ENCODE results near the gene DNAH14. TPM values are rescaled to one million over a fixed set of nuclear protein-coding genes. Genes with fewer than 3 reads are reported as not detected.

DNAH14 gene
- total and polyA plus RNA-seq, 9 of the 15 experiments (the other 6 are each of a cell fraction or from before 2014, with no cell fraction given), result 58.4 to 142 (median 98.4) TPM

DNA sequence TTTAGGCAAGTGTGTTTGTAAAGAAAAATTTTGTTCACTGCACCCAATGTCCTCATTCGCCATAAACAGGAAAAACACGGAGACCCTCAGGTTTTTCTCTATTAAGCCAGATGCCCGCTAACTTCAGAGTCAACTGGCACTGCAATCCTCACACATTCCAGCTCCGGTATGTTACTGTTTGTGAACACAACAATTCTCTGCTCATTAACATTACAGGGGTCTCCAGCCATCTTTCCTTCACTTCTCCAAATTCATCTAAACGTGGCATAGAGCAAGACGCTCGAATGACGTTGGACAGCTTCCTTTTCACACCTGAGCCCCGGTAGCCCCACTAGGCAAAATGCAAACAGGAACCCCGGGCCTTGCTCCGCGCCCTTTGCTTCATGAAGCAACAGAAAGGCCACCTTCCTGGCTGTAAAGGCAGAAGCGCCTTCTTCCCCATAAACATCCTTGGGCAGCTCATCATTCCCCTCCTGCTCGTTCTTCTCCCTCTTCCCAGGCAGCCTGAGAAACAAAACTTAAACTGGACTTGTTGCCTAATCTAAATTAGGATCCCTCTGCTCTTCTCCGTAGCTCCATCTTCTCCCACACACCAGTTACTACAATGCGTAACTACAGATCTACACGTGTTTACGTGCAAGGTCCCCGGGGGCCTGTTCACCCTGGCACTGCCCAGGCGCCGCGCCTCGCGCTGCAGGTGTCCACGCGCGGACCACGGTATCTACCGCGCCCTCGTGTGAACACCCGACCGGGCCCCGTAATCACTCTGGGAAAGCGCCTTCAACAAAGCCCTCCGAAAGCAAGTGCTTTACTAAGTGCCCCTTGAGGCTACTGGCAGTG is 497.1 kb downstream of the DNAH14 start (continued):
- TF ChIP-seq, protein P1, sequence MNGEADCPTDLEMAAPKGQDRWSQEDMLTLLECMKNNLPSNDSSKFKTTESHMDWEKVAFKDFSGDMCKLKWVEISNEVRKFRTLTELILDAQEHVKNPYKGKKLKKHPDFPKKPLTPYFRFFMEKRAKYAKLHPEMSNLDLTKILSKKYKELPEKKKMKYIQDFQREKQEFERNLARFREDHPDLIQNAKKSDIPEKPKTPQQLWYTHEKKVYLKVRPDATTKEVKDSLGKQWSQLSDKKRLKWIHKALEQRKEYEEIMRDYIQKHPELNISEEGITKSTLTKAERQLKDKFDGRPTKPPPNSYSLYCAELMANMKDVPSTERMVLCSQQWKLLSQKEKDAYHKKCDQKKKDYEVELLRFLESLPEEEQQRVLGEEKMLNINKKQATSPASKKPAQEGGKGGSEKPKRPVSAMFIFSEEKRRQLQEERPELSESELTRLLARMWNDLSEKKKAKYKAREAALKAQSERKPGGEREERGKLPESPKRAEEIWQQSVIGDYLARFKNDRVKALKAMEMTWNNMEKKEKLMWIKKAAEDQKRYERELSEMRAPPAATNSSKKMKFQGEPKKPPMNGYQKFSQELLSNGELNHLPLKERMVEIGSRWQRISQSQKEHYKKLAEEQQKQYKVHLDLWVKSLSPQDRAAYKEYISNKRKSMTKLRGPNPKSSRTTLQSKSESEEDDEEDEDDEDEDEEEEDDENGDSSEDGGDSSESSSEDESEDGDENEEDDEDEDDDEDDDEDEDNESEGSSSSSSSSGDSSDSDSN (IDR thresholded peaks at IDR 0.05; ENCODE audit: borderline replicate concordance in 1 of 2, low read depth in 2 of 2, low read length in 2 of 2), result 0 out of 4 replicates have a peak, but pooled peaks of 1 of the 2 experiments have one; percentile 38
- TF ChIP-seq ZNF444 (CRISPR knock-in tag; IDR thresholded peaks at IDR 0.05) (no peak), PTTG1 (tag; IDR thresholded peaks at IDR 0.05; ENCODE audit: low read depth) (no peak), RUNX1 (IDR thresholded peaks at IDR 0.05; ENCODE audit: low read depth) (0 out of 2 replicates have a peak, but pooled peaks have one; percentile 23), HDAC2 (IDR thresholded peaks at IDR 0.05) (0 out of 2 replicates have a peak, but pooled peaks have one; percentile 58), HEY1 (CRISPR knock-in tag; IDR thresholded peaks at IDR 0.05; ENCODE audit: borderline replicate concordance) (no peak), POLR2G (IDR thresholded peaks at IDR 0.05; ENCODE audit: low read depth, low read length) (no peak)
- TF ChIP-seq, protein P2, sequence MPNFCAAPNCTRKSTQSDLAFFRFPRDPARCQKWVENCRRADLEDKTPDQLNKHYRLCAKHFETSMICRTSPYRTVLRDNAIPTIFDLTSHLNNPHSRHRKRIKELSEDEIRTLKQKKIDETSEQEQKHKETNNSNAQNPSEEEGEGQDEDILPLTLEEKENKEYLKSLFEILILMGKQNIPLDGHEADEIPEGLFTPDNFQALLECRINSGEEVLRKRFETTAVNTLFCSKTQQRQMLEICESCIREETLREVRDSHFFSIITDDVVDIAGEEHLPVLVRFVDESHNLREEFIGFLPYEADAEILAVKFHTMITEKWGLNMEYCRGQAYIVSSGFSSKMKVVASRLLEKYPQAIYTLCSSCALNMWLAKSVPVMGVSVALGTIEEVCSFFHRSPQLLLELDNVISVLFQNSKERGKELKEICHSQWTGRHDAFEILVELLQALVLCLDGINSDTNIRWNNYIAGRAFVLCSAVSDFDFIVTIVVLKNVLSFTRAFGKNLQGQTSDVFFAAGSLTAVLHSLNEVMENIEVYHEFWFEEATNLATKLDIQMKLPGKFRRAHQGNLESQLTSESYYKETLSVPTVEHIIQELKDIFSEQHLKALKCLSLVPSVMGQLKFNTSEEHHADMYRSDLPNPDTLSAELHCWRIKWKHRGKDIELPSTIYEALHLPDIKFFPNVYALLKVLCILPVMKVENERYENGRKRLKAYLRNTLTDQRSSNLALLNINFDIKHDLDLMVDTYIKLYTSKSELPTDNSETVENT (CRISPR knock-in tag; IDR thresholded peaks at IDR 0.05), result no peak
- TF ChIP-seq, protein P3, sequence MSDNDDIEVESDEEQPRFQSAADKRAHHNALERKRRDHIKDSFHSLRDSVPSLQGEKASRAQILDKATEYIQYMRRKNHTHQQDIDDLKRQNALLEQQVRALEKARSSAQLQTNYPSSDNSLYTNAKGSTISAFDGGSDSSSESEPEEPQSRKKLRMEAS (CRISPR knock-in tag; IDR thresholded peaks at IDR 0.05), result peak; percentile 74
- TF ChIP-seq, protein P4, sequence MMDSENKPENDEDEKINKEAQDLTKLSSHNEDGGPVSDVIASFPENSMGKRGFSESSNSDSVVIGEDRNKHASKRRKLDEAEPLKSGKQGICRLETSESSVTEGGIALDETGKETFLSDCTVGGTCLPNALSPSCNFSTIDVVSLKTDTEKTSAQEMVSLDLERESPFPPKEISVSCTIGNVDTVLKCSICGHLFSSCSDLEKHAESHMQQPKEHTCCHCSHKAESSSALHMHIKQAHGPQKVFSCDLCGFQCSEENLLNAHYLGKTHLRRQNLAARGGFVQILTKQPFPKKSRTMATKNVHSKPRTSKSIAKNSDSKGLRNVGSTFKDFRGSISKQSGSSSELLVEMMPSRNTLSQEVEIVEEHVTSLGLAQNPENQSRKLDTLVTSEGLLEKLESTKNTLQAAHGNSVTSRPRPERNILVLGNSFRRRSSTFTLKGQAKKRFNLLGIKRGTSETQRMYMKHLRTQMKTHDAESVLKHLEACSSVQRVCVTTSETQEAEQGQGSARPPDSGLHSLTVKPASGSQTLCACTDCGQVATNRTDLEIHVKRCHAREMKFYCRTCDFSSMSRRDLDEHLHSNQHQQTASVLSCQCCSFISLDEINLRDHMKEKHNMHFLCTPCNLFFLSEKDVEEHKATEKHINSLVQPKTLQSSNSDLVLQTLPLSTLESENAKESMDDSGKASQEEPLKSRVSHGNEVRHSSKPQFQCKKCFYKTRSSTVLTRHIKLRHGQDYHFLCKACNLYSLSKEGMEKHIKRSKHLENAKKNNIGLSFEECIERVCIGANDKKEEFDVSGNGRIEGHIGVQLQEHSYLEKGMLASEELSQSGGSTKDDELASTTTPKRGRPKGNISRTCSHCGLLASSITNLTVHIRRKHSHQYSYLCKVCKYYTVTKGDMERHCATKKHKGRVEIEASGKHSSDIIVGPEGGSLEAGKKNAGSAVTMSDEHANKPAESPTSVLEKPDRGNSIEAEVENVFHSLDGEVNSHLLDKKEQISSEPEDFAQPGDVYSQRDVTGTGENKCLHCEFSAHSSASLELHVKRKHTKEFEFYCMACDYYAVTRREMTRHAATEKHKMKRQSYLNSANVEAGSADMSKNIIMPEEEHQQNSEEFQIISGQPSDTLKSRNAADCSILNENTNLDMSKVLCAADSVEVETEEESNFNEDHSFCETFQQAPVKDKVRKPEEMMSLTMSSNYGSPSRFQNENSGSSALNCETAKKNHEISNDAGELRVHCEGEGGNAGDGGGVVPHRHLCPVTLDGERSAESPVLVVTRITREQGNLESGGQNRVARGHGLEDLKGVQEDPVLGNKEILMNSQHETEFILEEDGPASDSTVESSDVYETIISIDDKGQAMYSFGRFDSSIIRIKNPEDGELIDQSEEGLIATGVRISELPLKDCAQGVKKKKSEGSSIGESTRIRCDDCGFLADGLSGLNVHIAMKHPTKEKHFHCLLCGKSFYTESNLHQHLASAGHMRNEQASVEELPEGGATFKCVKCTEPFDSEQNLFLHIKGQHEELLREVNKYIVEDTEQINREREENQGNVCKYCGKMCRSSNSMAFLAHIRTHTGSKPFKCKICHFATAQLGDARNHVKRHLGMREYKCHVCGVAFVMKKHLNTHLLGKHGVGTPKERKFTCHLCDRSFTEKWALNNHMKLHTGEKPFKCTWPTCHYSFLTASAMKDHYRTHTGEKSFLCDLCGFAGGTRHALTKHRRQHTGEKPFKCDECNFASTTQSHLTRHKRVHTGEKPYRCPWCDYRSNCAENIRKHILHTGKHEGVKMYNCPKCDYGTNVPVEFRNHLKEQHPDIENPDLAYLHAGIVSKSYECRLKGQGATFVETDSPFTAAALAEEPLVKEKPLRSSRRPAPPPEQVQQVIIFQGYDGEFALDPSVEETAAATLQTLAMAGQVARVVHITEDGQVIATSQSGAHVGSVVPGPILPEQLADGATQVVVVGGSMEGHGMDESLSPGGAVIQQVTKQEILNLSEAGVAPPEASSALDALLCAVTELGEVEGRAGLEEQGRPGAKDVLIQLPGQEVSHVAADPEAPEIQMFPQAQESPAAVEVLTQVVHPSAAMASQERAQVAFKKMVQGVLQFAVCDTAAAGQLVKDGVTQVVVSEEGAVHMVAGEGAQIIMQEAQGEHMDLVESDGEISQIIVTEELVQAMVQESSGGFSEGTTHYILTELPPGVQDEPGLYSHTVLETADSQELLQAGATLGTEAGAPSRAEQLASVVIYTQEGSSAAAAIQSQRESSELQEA (IDR thresholded peaks at IDR 0.05; ENCODE audit: low read depth), result 0 out of 2 replicates have a peak, but pooled peaks have one; percentile 10

Data from K562 (cell line).